H1 (cell line): ENCODE data around the gene HS1BP3. TPM values are rescaled to one million over a fixed set of nuclear protein-coding genes. Genes with fewer than 3 reads are reported as not detected.

Source experiments
- CTCF ChIA-PET: fragments of 300-600 bp; sonication (Branson Sonifier 250); formaldehyde crosslinking; loops from one replicate; lab custom pipeline; 2021; ENCODE audit not compliant: partially characterized antibody; lab: Charles Lee
- POLR2A ChIA-PET: fragments of 300-600 bp; sonication (Branson Sonifier 250); formaldehyde crosslinking; loops from one replicate; lab custom pipeline; 2021; ENCODE audit warnings: inconsistent platforms; ENCODE audit not compliant: partially characterized antibody; lab: Charles Lee
- DNase-seq, 2 experiments: peaks; one replicate each; pipeline versions ENCODE4 v3.0.0 to v3.0.0-alpha.2; 2010 to 2022; ENCODE audit warnings: low spot score in 2 of 2, low read depth in 1 of 2, mixed read lengths in 1 of 2
- FAIRE-seq: peaks from 2 replicates; lab custom pipeline; 2011; peaks lifted over from hg19 to GRCh38; lab: Jason Lieb, UNC
- H2AFZ ChIP-seq: 2 replicates; pipeline ENCODE4 v1.8.1; 2012; ENCODE audit warnings: low read length, inconsistent platforms
- H2AK5ac ChIP-seq: 2 replicates; pipeline ENCODE4 v1.6.1; 2013; ENCODE audit warnings: low read depth, low read length
- H2BK120ac ChIP-seq: replicated peaks from 2 replicates; pipeline ENCODE3; 2013; ENCODE audit warnings: low read depth, low read length, inconsistent platforms
- H2BK12ac ChIP-seq: 2 replicates; pipeline ENCODE4 v1.6.1; 2013; ENCODE audit warnings: low read depth, low read length
- H2BK15ac ChIP-seq: 2 replicates; pipeline ENCODE4 v1.6.1; 2013; ENCODE audit warnings: low read length
- H2BK20ac ChIP-seq: 2 replicates; pipeline ENCODE4 v1.6.1; 2013; ENCODE audit warnings: low read length
- H2BK5ac ChIP-seq: 2 replicates; pipeline ENCODE4 v1.6.1; 2013; ENCODE audit warnings: low read depth, low read length
- H3K14ac ChIP-seq: 2 replicates; pipeline ENCODE4 v1.6.1; 2013; ENCODE audit warnings: inconsistent platforms; ENCODE audit not compliant: insufficient read length
- H3K18ac ChIP-seq: 2 replicates; pipeline ENCODE4 v1.6.1; 2013; ENCODE audit warnings: low read length; ENCODE audit errors: extremely low read depth
- H3K23ac ChIP-seq: 2 replicates; pipeline ENCODE4 v1.6.1; 2013; ENCODE audit warnings: inconsistent platforms; ENCODE audit not compliant: insufficient read length
- H3K23me2 ChIP-seq: 2 replicates; pipeline ENCODE4 v1.6.1; 2013; ENCODE audit warnings: low read depth, low read length
- H3K27ac ChIP-seq: 2 replicates; pipeline ENCODE4 v1.6.1; 2011; ENCODE audit warnings: low read depth, low read length, inconsistent platforms
- H3K27me3 ChIP-seq, 4 experiments: replicated peaks in 1 of 4; 1 replicate in 1 of 4; 2 replicates in 3 of 4; pipeline versions ENCODE4 v1.6.1 to v1.8.1; 2011 to 2013; ENCODE audit warnings: low read length in 3 of 4, mild to moderate bottlenecking in 3 of 4, inconsistent platforms in 2 of 4, mixed read lengths in 2 of 4, moderate library complexity in 1 of 4; ENCODE audit not compliant: control insufficient read depth in 3 of 4, insufficient read depth in 3 of 4; ENCODE audit errors: extremely low read depth in 1 of 4
- H3K36me3 ChIP-seq, 4 experiments: 2 replicates each; pipeline versions ENCODE4 v1.6.1 to v1.8.1; 2011 to 2013; ENCODE audit warnings: mild to moderate bottlenecking in 4 of 4, low read length in 3 of 4, moderate library complexity in 2 of 4, control low read depth in 1 of 4, inconsistent platforms in 1 of 4; ENCODE audit not compliant: insufficient read depth in 4 of 4, control insufficient read depth in 2 of 4
- H3K4ac ChIP-seq: replicated peaks from 2 replicates; pipeline ENCODE3; 2013; ENCODE audit warnings: low read length, low read depth, mixed read lengths, inconsistent platforms; ENCODE audit not compliant: insufficient read length
- H3K4me1 ChIP-seq, 4 experiments: replicated peaks in 1 of 4; 1 replicate in 1 of 4; 2 replicates in 3 of 4; pipeline versions ENCODE4 v1.6.1 to v1.8.1; 2011 to 2013; ENCODE audit warnings: low read length in 3 of 4, inconsistent platforms in 2 of 4, mixed read lengths in 1 of 4; ENCODE audit not compliant: insufficient read depth in 4 of 4, control insufficient read depth in 3 of 4
- H3K4me2 ChIP-seq, 2 experiments: 2 replicates each; pipeline versions ENCODE4 v1.6.1 to v1.8.1; 2011 to 2013; ENCODE audit warnings: low read depth in 2 of 2, low read length in 2 of 2, control low read depth in 1 of 2, inconsistent platforms in 1 of 2, mild to moderate bottlenecking in 1 of 2; ENCODE audit not compliant: insufficient read depth in 1 of 2
- H3K4me3 ChIP-seq, 4 experiments: fragments of 200-600, 300-600 bp in 1 of 4; sonication (generic), shearing (Covaris generic), sonication (Bioruptor Twin) in 1 of 4; 2 replicates each; pipeline versions ENCODE4 v1.5.1 to v1.8.1; 2011 to 2016; ENCODE audit warnings: low read length in 4 of 4, low read depth in 3 of 4, control low read depth in 2 of 4, inconsistent platforms in 2 of 4, mild to moderate bottlenecking in 2 of 4, mixed read lengths in 1 of 4, moderate library complexity in 1 of 4; ENCODE audit not compliant: insufficient read depth in 2 of 4; ENCODE audit errors: extremely low read depth in 1 of 4
- H3K56ac ChIP-seq: replicated peaks from 2 replicates; pipeline ENCODE3; 2013; ENCODE audit warnings: low read depth, mild to moderate bottlenecking, mixed read lengths, low read length, inconsistent platforms; ENCODE audit not compliant: insufficient read length
- H3K79me1 ChIP-seq: 2 replicates; pipeline ENCODE4 v1.6.1; 2013; ENCODE audit warnings: low read depth, low read length, control low read depth
- H3K79me2 ChIP-seq, 2 experiments: 2 replicates each; pipeline versions ENCODE4 v1.6.1 to v1.8.1; 2012 to 2013; ENCODE audit warnings: low read length in 2 of 2, mild to moderate bottlenecking in 2 of 2, inconsistent platforms in 1 of 2; ENCODE audit not compliant: insufficient read depth in 2 of 2, control insufficient read depth in 1 of 2
- H3K9ac ChIP-seq, 4 experiments: replicated peaks in 1 of 4; 1 replicate in 1 of 4; 2 replicates in 3 of 4; pipeline versions ENCODE4 v1.6.1 to v1.8.1; 2011 to 2013; ENCODE audit warnings: low read depth in 3 of 4, low read length in 3 of 4, control low read depth in 2 of 4, mild to moderate bottlenecking in 2 of 4, moderate library complexity in 2 of 4, inconsistent platforms in 1 of 4; ENCODE audit errors: extremely low read depth in 1 of 4
- H3K9me3 ChIP-seq, 2 experiments: 2 replicates each; pipeline versions ENCODE4 v1.6.1 to v1.8.1; 2012 to 2013; ENCODE audit warnings: mild to moderate bottlenecking in 2 of 2, moderate library complexity in 2 of 2, control low read depth in 1 of 2, inconsistent platforms in 1 of 2, low read depth in 1 of 2, low read length in 1 of 2, mixed read lengths in 1 of 2; ENCODE audit not compliant: insufficient read depth in 2 of 2
- H4K20me1 ChIP-seq, 2 experiments: replicated peaks in 1 of 2; 2 replicates each; pipeline versions ENCODE3 to v1.8.1; 2011 to 2013; ENCODE audit warnings: inconsistent platforms in 2 of 2, low read length in 2 of 2, mild to moderate bottlenecking in 1 of 2; ENCODE audit not compliant: insufficient read depth in 2 of 2, control insufficient read depth in 1 of 2
- H4K5ac ChIP-seq: 2 replicates; pipeline ENCODE4 v1.6.1; 2013; ENCODE audit warnings: low read length, low read depth, mixed read lengths, inconsistent platforms; ENCODE audit not compliant: insufficient read length
- H4K8ac ChIP-seq: 2 replicates; pipeline ENCODE4 v1.8.0; 2013; ENCODE audit warnings: mild to moderate bottlenecking, moderate library complexity, low read length, inconsistent platforms; ENCODE audit not compliant: insufficient read depth; ENCODE audit errors: extremely low read depth
- H4K91ac ChIP-seq: replicated peaks from 2 replicates; pipeline ENCODE3; 2013; ENCODE audit warnings: low read length, mixed read lengths, inconsistent platforms; ENCODE audit not compliant: insufficient read length
- BRCA1 ChIP-seq: IDR thresholded peaks from 2 replicates; pipeline ENCODE4 v1.6.1; 2012; ENCODE audit warnings: low read depth, low read length, improper control_type of control experiment
- KDM4A ChIP-seq: IDR thresholded peaks from one replicate; pipeline ENCODE4 v1.7.1; 2012; ENCODE audit warnings: low read depth, mild to moderate bottlenecking, moderate library complexity, low read length, inconsistent platforms; ENCODE audit not compliant: severe bottlenecking
- MAFK ChIP-seq: IDR thresholded peaks from 2 replicates; pipeline ENCODE4 v1.6.1; 2012; ENCODE audit warnings: low read depth, mild to moderate bottlenecking, improper control_type of control experiment, low read length
- NRF1 ChIP-seq: IDR thresholded peaks from 2 replicates; pipeline ENCODE4 v1.6.1; 2011; ENCODE audit warnings: mild to moderate bottlenecking, low read depth, low read length, improper control_type of control experiment
- PHF8 ChIP-seq: fragments of 200-600 bp; sonication (generic); conservative IDR thresholded peaks from 2 replicates; pipeline ENCODE4 v1.7.1; 2012; ENCODE audit warnings: low read depth, mild to moderate bottlenecking, inconsistent platforms, low read length, moderate library complexity
- RFX5 ChIP-seq: IDR thresholded peaks from 2 replicates; pipeline ENCODE4 v1.6.1; 2011; ENCODE audit warnings: low read depth, low read length, improper control_type of control experiment, borderline replicate concordance
- SP4 ChIP-seq: IDR thresholded peaks from 2 replicates; pipeline ENCODE4 v1.6.1; 2012; ENCODE audit warnings: low read length, inconsistent platforms
- SUZ12 ChIP-seq: fragments of 200-600 bp; sonication (generic); IDR thresholded peaks from 2 replicates; pipeline ENCODE4 v1.6.1; 2012; ENCODE audit warnings: mild to moderate bottlenecking, inconsistent platforms, low read length, moderate library complexity, mixed read lengths
- TAF7 ChIP-seq: optimal IDR thresholded peaks from 2 replicates; pipeline ENCODE3; 2011; ENCODE audit warnings: low read depth, mild to moderate bottlenecking, inconsistent platforms, low read length, moderate library complexity, borderline replicate concordance
- TBP ChIP-seq: IDR thresholded peaks from 2 replicates; pipeline ENCODE4 v1.6.1; 2011; ENCODE audit warnings: low read depth, low read length, improper control_type of control experiment
- TEAD4 ChIP-seq: IDR thresholded peaks from 2 replicates; pipeline ENCODE4 v1.6.1; 2012; ENCODE audit warnings: low read depth, low read length, inconsistent platforms, mixed read lengths
- WGBS, 2 experiments: shearing (Covaris generic) in 1 of 2; methylation state at CpG; one replicate each; pipeline versions ENCODE4 v1.1.6 to v1.1.7; 2013 to 2015; ENCODE audit warnings: low lambda C conversion rate in 2 of 2, mixed read lengths in 2 of 2, inconsistent platforms in 1 of 2, low coverage in 1 of 2, missing lambda C conversion rate in 1 of 2; ENCODE audit not compliant: insufficient replicate concordance in 2 of 2, insufficient coverage in 1 of 2, insufficient read length in 1 of 2; ENCODE audit errors: extremely low coverage in 1 of 2, missing lambda C conversion rate in 1 of 2; 5-methylcytosine and 5-hydroxymethylcytosine counted together
- polyA plus RNA-seq, 7 experiments: library from polyadenylated mRNA; depleted of rRNA in 3 of 7; stranded (reverse) in 5 of 7; unstranded in 2 of 7; fragments of >200 nt in 5 of 7; fragments of 200-250 nt in 2 of 7; gene quantifications; 1 replicate in 5 of 7; 2 replicates in 1 of 7; 4 replicates in 1 of 7; pipeline versions ENCODE4 v1.2.1 to v1.2.3, GENCODE V29; 2011 to 2013; ENCODE audit warnings: missing spikeins in 2 of 7, mixed read lengths in 2 of 7
- total RNA-seq: library from RNA; stranded (reverse); fragmentation: NEBNext Ultra II Directional; extraction: Animal tissue kit (Norgen Biotek cat#: 25700); gene quantifications from 2 replicates; pipeline ENCODE4 v1.2.1, GENCODE V29; 2021
- TF ChIP-seq, protein P1 (sequence below), 3 experiments: IDR thresholded peaks; 1 replicate in 2 of 3; 2 replicates in 1 of 3; pipeline versions ENCODE4 v1.5.1 to v1.6.1; 2011; ENCODE audit warnings: low read length in 3 of 3, mild to moderate bottlenecking in 3 of 3, inconsistent platforms in 2 of 3, low read depth in 1 of 3, moderate library complexity in 1 of 3; ENCODE audit not compliant: insufficient read depth in 1 of 3; ENCODE audit errors: control extremely low read depth in 1 of 3

HS1BP3 gene
- total and polyA plus RNA-seq, 2 of the 8 experiments (the other 6 are each of a cell fraction or from before 2014, with no cell fraction given) = 11.1 to 11.3 TPM

GRCh38 chr2:20574930-20575329 lies 76.0 kb downstream of the HS1BP3 start:
- H3K79me1 ChIP-seq = no peaks in the 10 kb centered on the region
- H3K18ac ChIP-seq = no peak overlapping the region
- ChIA-PET CTCF (interaction anchor here (0.9 to 1.8 kb wide), 7 partner anchors 10 to 196 kb away, joined by 3 to 7 read pairs (median 3); no protein-coding TSS in a partner anchor), POLR2A (interaction anchor here (1.1 kb wide), 1 partner anchor 34 kb away, joined by 3 read pairs; no protein-coding TSS in a partner anchor)
- H3K14ac ChIP-seq = no peak overlapping the region
- no peak overlapping the region for H2BK15ac ChIP-seq
- H3K23ac ChIP-seq = no peak overlapping the region
- H2AK5ac ChIP-seq = no peak overlapping the region
- DNase-seq (no peak), FAIRE-seq (no peak)
- no peaks in the 10 kb centered on the region for H3K36me3 ChIP-seq
- H2BK5ac ChIP-seq = no peak overlapping the region
- H3K4me3 ChIP-seq = no peak overlapping the region
- no peaks in the 10 kb centered on the region; a peak in 1 of 7 replicates for H3K27me3 ChIP-seq
- no peaks in the 10 kb centered on the region for H3K9me3 ChIP-seq
- H3K4me2 ChIP-seq = no peak overlapping the region
- no peak overlapping the region for H2BK20ac ChIP-seq
- H2BK120ac ChIP-seq = no peak overlapping the region
- no peak overlapping the region for H2BK12ac ChIP-seq
- no peak overlapping the region for H4K5ac ChIP-seq
- no peak overlapping the region for H3K9ac ChIP-seq
- H3K4ac ChIP-seq = no peak overlapping the region
- H4K20me1 ChIP-seq = no peaks in the 10 kb centered on the region
- no peak overlapping the region for H3K27ac ChIP-seq
- no peak overlapping the region for H2AFZ ChIP-seq
- H3K23me2 ChIP-seq = no peaks in the 10 kb centered on the region
- H3K56ac ChIP-seq = no peak overlapping the region
- no peaks in the 10 kb centered on the region; a peak in 1 of 7 replicates for H3K4me1 ChIP-seq
- H3K79me2 ChIP-seq = no peaks in the 10 kb centered on the region
- no peak overlapping the region for H4K91ac ChIP-seq
- H4K8ac ChIP-seq = no peak overlapping the region
- WGBS, 2 experiments = 92% methylated on average over 6 of the region's 6 CpGs; no CpG with 5 or more reads in 1 of the 2 experiments
- TF ChIP-seq TEAD4 (no peak), SP4 (no peak), PHF8 (no peak), SUZ12 (no peak), BRCA1 (no peak), NRF1 (no peak), RFX5 (no peak), KDM4A (no peak), TAF7 (no peak), TBP (no peak), MAFK (no peak)
- TF ChIP-seq, protein P1, sequence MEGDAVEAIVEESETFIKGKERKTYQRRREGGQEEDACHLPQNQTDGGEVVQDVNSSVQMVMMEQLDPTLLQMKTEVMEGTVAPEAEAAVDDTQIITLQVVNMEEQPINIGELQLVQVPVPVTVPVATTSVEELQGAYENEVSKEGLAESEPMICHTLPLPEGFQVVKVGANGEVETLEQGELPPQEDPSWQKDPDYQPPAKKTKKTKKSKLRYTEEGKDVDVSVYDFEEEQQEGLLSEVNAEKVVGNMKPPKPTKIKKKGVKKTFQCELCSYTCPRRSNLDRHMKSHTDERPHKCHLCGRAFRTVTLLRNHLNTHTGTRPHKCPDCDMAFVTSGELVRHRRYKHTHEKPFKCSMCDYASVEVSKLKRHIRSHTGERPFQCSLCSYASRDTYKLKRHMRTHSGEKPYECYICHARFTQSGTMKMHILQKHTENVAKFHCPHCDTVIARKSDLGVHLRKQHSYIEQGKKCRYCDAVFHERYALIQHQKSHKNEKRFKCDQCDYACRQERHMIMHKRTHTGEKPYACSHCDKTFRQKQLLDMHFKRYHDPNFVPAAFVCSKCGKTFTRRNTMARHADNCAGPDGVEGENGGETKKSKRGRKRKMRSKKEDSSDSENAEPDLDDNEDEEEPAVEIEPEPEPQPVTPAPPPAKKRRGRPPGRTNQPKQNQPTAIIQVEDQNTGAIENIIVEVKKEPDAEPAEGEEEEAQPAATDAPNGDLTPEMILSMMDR (IDR thresholded peaks at IDR 0.05; ENCODE audit: control extremely low read depth in 1 of 3, insufficient read depth in 1 of 3, low read depth in 1 of 3, low read length in 3 of 3) = no peak
